Astrocyte of the hippocampus (primary cell): Measurements from ENCODE around the gene KCNH2.
A peak's percentile ranks its signal among the peaks of the same experiment; 100 is the strongest.

Experiments
- DNase-seq: peaks from one replicate; pipeline ENCODE4 v3.0.0; 2011; ENCODE audit warnings: low read depth, low spot score

The KCNH2 gene

GRCh38 chr7:150959739-150960734 lies 18.1 kb downstream of the KCNH2 start:
- DNase-seq: no peak

- DNase-seq: no peak
Measured at GRCh38 chr7:150959081-150959480, 19.0 kb downstream of the KCNH2 start.

GRCh38 chr7:150958597-150958996 lies 19.5 kb downstream of the KCNH2 start:
- no peak for DNase-seq

- DNase-seq: peak; percentile 25
Measured at GRCh38 chr7:150958062-150958552, 20.0 kb downstream of the KCNH2 start.

GRCh38 chr7:150957133-150958020 lies 20.7 kb downstream of the KCNH2 start:
- no peak for DNase-seq

- DNase-seq: no peak
Measured at GRCh38 chr7:150956395-150957132, 21.6 kb downstream of the KCNH2 start.

- peak; percentile 63 for DNase-seq
Measured at GRCh38 chr7:150955519-150956394, 22.4 kb downstream of the KCNH2 start.

GRCh38 chr7:150954986-150955518 lies 23.1 kb downstream of the KCNH2 start:
- no peak for DNase-seq

GRCh38 chr7:150954201-150954985 lies 23.7 kb downstream of the KCNH2 start:
- DNase-seq: no peak

- no peak for DNase-seq
Measured at GRCh38 chr7:150953061-150953997, 24.8 kb downstream of the KCNH2 start.

GRCh38 chr7:150952331-150953050 lies 25.6 kb downstream of the KCNH2 start:
- DNase-seq: no peak

GRCh38 chr7:150951521-150951920 lies 26.6 kb downstream of the KCNH2 start:
- DNase-seq: no peak

GRCh38 chr7:150951181-150951520 lies 27.0 kb downstream of the KCNH2 start:
- no peak for DNase-seq

GRCh38 chr7:150950496-150951180 lies 27.5 kb downstream of the KCNH2 start:
- DNase-seq: no peak

GRCh38 chr7:150949971-150950491 lies 28.1 kb downstream of the KCNH2 start:
- DNase-seq: no peak

GRCh38 chr7:150949564-150949963 lies 28.6 kb downstream of the KCNH2 start:
- DNase-seq: no peak

GRCh38 chr7:150948791-150949251 lies 29.3 kb downstream of the KCNH2 start:
- no peak for DNase-seq
